ENCODE data around the gene BMP5. TPM values are rescaled to one million over a fixed set of nuclear protein-coding genes. Genes with fewer than 3 reads are reported as not detected.

BMP5 gene
- total RNA-seq, 1 experiment from 2014 or later: 1.6 TPM

DNA sequence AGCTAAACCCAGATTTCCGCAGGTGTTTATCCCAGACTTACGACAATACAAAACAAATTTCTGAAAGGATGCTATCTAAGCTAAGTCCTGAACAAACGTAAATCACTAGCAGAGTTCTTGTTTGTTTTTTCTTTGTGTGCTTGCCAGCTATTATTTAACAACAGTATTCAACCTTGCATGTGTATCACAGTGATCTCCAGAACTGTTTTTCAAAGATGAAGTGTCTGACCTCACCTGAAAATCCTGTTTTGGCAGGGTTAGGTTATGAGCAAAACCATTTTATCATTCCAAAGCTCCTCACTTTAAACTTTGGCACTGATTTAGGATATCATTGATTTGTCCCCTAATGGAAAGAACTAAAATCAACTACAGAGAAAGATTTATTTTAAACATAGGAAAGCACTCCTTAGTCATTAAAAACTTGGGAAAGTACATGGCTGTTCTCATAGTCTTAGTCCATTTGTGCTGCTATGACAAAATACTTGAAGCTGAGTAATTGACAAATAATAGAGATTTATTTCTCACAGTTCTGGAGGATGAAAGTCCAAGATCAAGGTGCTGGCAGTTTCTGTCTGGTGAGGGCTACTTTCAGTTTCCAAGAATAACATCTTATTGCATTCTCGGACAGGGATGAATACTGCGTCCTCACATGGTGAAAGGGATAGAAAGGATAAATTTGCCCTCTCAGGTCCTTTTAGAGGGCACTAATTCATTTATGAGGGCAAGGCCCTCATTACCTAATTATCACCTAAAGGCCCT lies 20.8 kb upstream of the BMP5 start:
- H3K4me1 ChIP-seq (replicated peaks): peaks cover 41% of the 10 kb centered on the region

GRCh38 chr6:55892749-55893357 lies 17.5 kb upstream of the BMP5 start:
- Histone ChIP-seq H3K4me3 (no peak overlapping the region), H3K27ac (no peak overlapping the region), H3K27me3 (replicated peaks) (no peaks in the 10 kb centered on the region), H3K9me3 (replicated peaks) (no peaks in the 10 kb centered on the region), H3K36me3 (no peaks in the 10 kb centered on the region), H3K4me1 (replicated peaks) (peaks cover 20% of the 10 kb centered on the region)
- no peak for DNase-seq (ENCODE audit: low read depth in 1 of 2, low spot score in 2 of 2)

More for the DNA sequence above, 20.8 kb upstream of the BMP5 start:
- Histone ChIP-seq H3K27me3 (replicated peaks) (no peaks in the 10 kb centered on the region), H3K9me3 (replicated peaks) (no peaks in the 10 kb centered on the region), H3K36me3 (no peaks in the 10 kb centered on the region), H3K4me3 (no peak overlapping the region), H3K27ac (peak overlapping the region; percentile 8; the same call in 1 of the 2 replicates)
- no peak for DNase-seq (ENCODE audit: low read depth in 1 of 2, low spot score in 2 of 2)

DNA sequence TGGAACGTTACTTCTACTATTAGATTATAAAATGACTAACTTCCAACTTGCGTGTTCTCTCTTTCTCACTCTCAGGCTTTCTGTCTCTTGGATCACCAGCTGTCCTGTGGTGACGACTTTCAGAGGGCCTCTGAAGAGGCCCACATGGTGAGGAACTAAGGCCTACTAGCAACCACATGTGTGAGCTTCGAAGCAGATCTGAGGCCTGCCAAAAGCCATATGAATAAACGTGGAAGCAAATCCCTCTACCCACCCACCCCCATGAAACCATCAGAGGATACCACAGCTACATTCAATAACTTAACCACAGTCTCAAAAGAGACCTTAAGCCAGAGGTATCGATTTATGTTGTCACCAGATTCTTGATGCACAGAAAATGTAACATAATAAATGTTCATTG lies 13.5 kb upstream of the BMP5 start:
- Histone ChIP-seq H3K27ac (no peak overlapping the region), H3K9me3 (replicated peaks) (no peaks in the 10 kb centered on the region), H3K4me1 (replicated peaks) (peaks cover 6% of the 10 kb centered on the region), H3K27me3 (replicated peaks) (no peaks in the 10 kb centered on the region), H3K36me3 (no peaks in the 10 kb centered on the region), H3K4me3 (no peak overlapping the region)
- no peak for DNase-seq (ENCODE audit: low read depth in 1 of 2, low spot score in 2 of 2)

DNA sequence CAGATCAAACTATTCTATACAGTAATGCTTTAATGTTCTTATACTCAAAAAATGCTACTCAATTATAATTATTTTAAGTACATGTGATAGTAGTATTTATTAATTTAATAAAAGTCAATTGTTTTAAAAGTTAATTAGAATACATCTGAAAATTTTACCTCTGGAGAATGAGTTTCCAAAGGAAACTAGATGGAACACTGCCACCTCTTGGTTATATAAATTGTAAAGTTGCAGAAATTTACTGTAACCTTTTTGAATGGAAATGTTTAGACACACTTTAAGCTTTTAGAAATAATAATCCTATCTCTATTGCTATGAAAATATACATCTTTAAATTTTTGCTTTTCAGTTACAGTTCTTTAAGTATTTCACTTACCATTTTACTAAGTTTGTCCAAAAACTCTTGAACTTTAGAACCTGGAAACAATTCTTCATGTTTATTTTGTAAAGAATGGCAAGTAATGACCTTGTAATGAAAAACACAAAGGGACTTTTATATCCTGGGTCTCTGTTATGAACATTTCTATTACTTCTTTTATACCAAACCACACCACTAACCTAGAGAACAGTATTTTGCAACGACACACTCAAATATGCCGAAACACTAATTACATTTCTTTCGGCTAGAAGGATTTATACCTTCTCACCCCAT lies 10.9 kb upstream of the BMP5 start:
- peaks cover 25% of the 10 kb centered on the region for H3K4me1 ChIP-seq (replicated peaks)
- DNase-seq (ENCODE audit: low read depth in 1 of 2, low spot score in 2 of 2): no peak
- no peak overlapping the region for H3K4me3 ChIP-seq
- no peaks in the 10 kb centered on the region for H3K27me3 ChIP-seq (replicated peaks)
- 0 out of 2 replicates have a peak overlapping the region, but pooled peaks have one; percentile 10 for H3K27ac ChIP-seq
- H3K36me3 ChIP-seq: no peaks in the 10 kb centered on the region
- no peaks in the 10 kb centered on the region for H3K9me3 ChIP-seq (replicated peaks)

DNA sequence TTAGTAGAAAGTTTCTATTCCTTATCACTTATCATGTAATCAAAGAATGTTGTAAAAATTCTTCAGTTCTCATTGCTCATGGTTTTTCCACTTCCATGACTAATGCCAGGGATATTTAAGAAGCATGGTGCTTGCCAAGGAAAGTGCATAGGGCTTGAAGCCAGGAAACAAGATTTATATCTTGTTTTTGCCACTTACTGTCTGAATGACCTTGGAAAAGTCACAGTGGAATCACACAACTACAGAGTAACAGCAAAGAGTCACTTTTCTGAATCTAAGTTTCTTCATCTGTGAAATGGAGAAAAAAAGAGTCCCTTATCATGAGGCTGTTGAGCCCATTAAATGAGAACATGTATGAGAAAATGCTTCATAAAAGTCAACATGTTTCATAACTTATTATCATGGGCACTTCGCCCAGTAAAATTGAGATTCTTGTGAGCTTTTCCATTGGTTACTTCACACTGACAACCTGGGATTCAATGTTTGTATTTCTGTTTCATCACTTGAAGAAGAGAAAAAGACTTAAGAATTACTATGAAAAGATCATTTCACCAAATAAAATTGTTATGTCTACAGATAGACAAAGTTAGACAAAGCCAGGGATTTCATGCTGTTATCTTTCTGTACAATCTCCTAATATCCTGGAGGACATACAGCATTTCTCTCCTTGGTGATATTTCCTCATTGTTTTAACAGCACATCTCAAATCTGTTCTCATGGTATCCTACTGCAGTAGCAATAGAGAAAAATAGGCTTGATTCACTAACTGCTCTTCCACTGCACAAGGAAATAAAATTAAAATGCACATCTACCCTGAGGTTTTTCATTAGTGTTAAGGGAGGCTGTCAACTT lies 7.6 kb upstream of the BMP5 start:
- DNase-seq (ENCODE audit: low read depth in 1 of 2, low spot score in 2 of 2): peak in 1 of 2 experiments; percentile 68
- Histone ChIP-seq H3K27ac (peak overlapping the region; percentile 29; the same call in 1 of the 2 replicates), H3K4me3 (no peak overlapping the region), H3K9me3 (replicated peaks) (no peaks in the 10 kb centered on the region), H3K4me1 (replicated peaks) (peaks cover 25% of the 10 kb centered on the region), H3K36me3 (no peaks in the 10 kb centered on the region), H3K27me3 (replicated peaks) (no peaks in the 10 kb centered on the region)

DNA sequence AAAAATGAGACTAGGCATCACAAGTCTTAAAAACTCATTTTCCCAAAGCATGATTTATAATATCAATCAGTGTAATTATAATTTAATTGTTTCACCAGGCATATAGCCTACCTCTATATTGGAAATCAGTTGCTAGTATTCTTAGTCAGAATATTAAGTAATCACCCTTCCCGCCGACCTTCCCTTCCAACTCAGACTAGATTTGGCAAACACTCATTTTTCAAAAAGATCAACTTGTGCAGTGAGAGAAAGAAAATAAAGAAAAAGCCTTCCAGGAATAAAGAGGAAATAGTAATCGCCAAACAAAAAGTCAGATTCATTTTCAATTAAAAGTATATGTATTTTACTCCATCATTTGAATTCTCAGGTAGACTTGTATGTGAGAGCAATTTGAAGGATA lies 1.9 kb upstream of the BMP5 start:
- peaks cover 15% of the 10 kb centered on the region for H3K4me1 ChIP-seq (replicated peaks)
- H3K27me3 ChIP-seq (replicated peaks): no peaks in the 10 kb centered on the region
- no peak overlapping the region for H3K27ac ChIP-seq
- no peaks in the 10 kb centered on the region for H3K36me3 ChIP-seq
- H3K4me3 ChIP-seq: no peak overlapping the region
- no peak for DNase-seq (ENCODE audit: low read depth in 1 of 2, low spot score in 2 of 2)
- H3K9me3 ChIP-seq (replicated peaks): no peaks in the 10 kb centered on the region

- no peak overlapping the region for H3K4me3 ChIP-seq
- no peak for DNase-seq (ENCODE audit: low read depth in 1 of 2, low spot score in 2 of 2)
These were observed 1.1 kb downstream of the BMP5 start for GRCh38 chr6:55874316-55874715.

DNA sequence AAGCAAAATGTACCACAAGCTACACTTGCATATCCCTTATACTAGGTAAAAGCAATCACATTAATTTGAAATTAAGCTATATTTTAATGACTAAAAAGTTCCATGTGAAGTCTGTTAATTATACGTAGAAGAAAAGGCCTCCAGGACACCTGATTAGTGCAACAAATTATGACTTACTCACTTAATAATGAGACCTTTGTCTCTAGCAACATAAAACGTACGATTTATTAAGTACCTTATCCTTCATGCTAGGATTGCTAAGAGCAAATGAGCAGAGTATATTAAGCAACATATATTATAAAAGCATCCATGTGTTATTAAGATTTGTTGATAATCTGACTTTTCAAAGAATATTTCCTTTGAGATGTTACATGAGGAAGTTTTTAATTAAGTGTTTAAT lies 2.5 kb downstream of the BMP5 start:
- H3K27ac ChIP-seq: no peak overlapping the region
- peaks cover 24% of the 10 kb centered on the region for H3K4me1 ChIP-seq (replicated peaks)
- no peaks in the 10 kb centered on the region for H3K9me3 ChIP-seq (replicated peaks)
- DNase-seq (ENCODE audit: low read depth in 1 of 2, low spot score in 2 of 2): no peak
- no peaks in the 10 kb centered on the region for H3K36me3 ChIP-seq
- H3K27me3 ChIP-seq (replicated peaks): no peaks in the 10 kb centered on the region
- no peak overlapping the region for H3K4me3 ChIP-seq

More at GRCh38 chr6:55874316-55874715, 1.1 kb downstream of the BMP5 start:
- Histone ChIP-seq H3K27ac (no peak overlapping the region), H3K9me3 (replicated peaks) (no peaks in the 10 kb centered on the region), H3K27me3 (replicated peaks) (no peaks in the 10 kb centered on the region), H3K36me3 (no peaks in the 10 kb centered on the region), H3K4me1 (replicated peaks) (peaks cover 16% of the 10 kb centered on the region)

DNA sequence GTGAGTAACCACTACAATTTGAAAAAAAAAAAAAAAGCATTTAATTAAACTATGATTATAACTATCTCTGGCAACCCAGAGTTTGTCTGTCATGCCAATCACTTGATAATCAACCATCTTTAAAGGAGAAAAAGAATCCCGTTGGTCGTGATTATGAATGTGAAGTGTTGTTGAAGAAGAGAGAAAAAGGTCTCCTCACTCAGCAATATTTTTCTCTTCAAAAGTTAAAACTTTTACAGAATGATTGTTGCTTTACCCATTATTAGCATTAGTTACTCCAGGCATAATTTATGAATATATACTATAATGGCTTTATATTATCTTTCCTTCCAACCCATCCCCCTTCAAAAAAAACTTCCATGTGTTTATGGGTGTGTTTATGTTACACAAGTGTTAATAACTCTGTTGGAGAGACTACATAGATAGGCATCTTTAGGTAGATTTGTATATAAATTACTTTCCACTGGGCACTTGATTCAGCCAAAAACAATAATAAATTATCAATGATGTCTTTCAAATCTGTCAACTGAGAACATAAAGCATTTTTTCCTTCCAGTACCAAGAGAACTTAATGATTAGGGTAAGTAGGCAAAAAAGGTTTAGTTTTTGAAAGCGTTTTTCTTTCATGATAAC lies 5.1 kb downstream of the BMP5 start:
- H3K27me3 ChIP-seq (replicated peaks): no peaks in the 10 kb centered on the region
- H3K4me1 ChIP-seq (replicated peaks): peaks cover 39% of the 10 kb centered on the region
- H3K36me3 ChIP-seq: no peaks in the 10 kb centered on the region
- H3K27ac ChIP-seq: no peak overlapping the region
- no peaks in the 10 kb centered on the region for H3K9me3 ChIP-seq (replicated peaks)
- no peak overlapping the region for H3K4me3 ChIP-seq
- DNase-seq (ENCODE audit: low read depth in 1 of 2, low spot score in 2 of 2): no peak

DNA sequence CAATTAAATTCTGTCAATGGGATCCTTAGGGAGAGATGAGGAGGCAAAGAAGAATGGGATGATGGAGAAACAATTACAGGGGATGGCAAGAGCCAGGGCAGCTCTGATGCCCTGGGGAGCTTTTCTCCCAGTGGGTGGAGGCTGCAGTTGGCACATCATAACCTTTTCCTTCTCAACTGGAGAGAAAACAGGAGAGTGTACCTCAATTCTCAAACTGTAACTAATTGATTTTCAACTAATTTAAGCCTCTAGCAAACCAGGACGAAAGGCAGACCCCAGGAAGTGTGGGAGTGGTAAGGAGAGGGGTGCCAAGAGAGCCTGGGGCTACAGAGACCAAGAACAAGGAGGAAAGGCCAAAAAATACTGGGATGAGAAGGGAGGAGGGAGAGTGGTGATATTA lies 5.7 kb downstream of the BMP5 start:
- Histone ChIP-seq H3K4me1 (replicated peaks) (peaks cover 36% of the 10 kb centered on the region), H3K27ac (no peak overlapping the region), H3K4me3 (no peak overlapping the region), H3K27me3 (replicated peaks) (no peaks in the 10 kb centered on the region), H3K9me3 (replicated peaks) (no peaks in the 10 kb centered on the region), H3K36me3 (no peaks in the 10 kb centered on the region)
- DNase-seq (ENCODE audit: low read depth in 1 of 2, low spot score in 2 of 2): no peak

DNA sequence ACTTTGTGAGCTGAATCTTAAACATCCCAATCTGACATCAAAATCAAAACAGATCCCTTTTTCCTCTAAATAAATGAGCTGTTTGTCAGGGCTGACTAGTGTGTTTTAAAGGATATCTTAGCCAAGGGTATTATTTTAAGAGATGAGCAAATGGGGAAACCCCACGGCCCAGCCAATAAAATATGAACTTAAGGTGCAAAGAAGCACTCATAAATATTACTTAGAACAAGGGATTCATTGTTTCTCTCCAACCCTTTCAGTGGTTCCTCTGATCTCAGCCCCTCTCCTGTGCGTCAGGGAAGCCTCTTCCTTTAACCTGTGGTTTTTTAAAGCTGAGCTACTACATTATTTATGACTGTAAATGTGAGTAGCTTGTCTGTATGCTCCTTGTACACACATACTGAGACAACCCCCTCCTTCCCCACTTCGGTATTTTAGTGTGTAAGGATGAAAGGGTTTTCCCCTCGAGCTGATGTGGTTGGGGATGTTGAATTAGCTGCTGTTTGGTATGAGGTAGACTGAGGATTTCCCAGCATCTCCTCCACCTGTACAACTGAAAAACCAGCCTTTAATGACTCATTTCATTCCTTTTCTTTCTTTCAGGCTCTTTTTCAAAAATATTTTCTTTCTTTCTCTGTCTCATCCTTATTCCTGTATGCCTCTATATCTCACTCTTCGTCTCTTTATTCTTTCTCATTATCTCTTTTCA lies 6.5 kb downstream of the BMP5 start:
- Histone ChIP-seq H3K27me3 (replicated peaks) (no peaks in the 10 kb centered on the region), H3K36me3 (no peaks in the 10 kb centered on the region), H3K9me3 (replicated peaks) (no peaks in the 10 kb centered on the region), H3K27ac (no peak overlapping the region), H3K4me3 (no peak overlapping the region), H3K4me1 (replicated peaks) (peaks cover 31% of the 10 kb centered on the region)
- peak in 1 of 2 experiments; percentile 37 for DNase-seq (ENCODE audit: low read depth in 1 of 2, low spot score in 2 of 2)

GRCh38 chr6:55868176-55868575 lies 7.2 kb downstream of the BMP5 start:
- no peak overlapping the region for H3K4me3 ChIP-seq
- no peak for DNase-seq (ENCODE audit: low read depth in 1 of 2, low spot score in 2 of 2)
- no peak overlapping the region for H3K27ac ChIP-seq
- no peaks in the 10 kb centered on the region for H3K36me3 ChIP-seq
- no peaks in the 10 kb centered on the region for H3K9me3 ChIP-seq (replicated peaks)
- peaks cover 31% of the 10 kb centered on the region for H3K4me1 ChIP-seq (replicated peaks)
- H3K27me3 ChIP-seq (replicated peaks): no peaks in the 10 kb centered on the region

DNA sequence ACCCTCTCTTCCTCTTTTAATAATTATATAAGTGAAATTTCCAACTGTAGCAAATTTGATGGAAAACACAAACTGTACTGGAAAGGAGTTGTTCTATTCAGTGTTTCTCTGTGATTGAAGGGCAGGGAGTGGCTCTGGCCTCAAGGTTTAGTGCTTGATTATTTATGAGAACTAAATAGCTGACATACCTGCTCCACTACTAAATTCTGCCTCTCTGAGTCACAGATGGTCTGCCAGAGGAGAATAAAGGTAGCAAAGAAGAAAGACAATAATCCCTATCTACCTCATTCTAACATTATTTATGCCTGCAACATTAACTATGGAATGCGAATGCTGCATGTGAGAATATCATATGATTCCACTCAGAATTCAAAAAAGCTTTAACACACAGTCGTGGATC lies 9.3 kb downstream of the BMP5 start:
- no peaks in the 10 kb centered on the region for H3K9me3 ChIP-seq (replicated peaks)
- H3K27ac ChIP-seq: no peak overlapping the region
- H3K36me3 ChIP-seq: no peaks in the 10 kb centered on the region
- H3K27me3 ChIP-seq (replicated peaks): no peaks in the 10 kb centered on the region
- peaks cover 31% of the 10 kb centered on the region for H3K4me1 ChIP-seq (replicated peaks)
- DNase-seq (ENCODE audit: low read depth in 1 of 2, low spot score in 2 of 2): no peak
- H3K4me3 ChIP-seq: no peak overlapping the region

All from SJSA1 (cell line).